PFSK-1 (cell line): ENCODE measurements around the gene ANXA2R.

ENCODE experiments used
- FOXP2 ChIP-seq: optimal IDR thresholded peaks from 2 replicates; pipeline ENCODE3; 2011; ENCODE audit warnings: borderline replicate concordance, control low read depth, inconsistent platforms; ENCODE audit not compliant: insufficient read depth; ENCODE audit errors: extremely low read length, extremely low read depth
- POLR2AphosphoS5 ChIP-seq: IDR thresholded peaks from 2 replicates; pipeline ENCODE4 v1.6.1; 2012; ENCODE audit warnings: low read depth, mild to moderate bottlenecking, control low read depth, low read length, moderate library complexity
- SIN3A ChIP-seq: IDR thresholded peaks from 2 replicates; pipeline ENCODE4 v1.6.1; 2012; ENCODE audit warnings: mild to moderate bottlenecking, low read length, moderate library complexity, borderline replicate concordance; ENCODE audit not compliant: insufficient read depth
- TAF1 ChIP-seq: IDR thresholded peaks from 2 replicates; pipeline ENCODE4 v1.6.1; 2012; ENCODE audit warnings: low read length, control low read depth, borderline replicate concordance; ENCODE audit not compliant: insufficient read depth
- TF ChIP-seq, protein P1 (sequence below), 2 experiments: IDR thresholded peaks; 2 replicates each; pipeline versions ENCODE4 v1.6.1 to v1.8.0; 2011 to 2012; ENCODE audit warnings: low read depth in 2 of 2, low read length in 2 of 2, control low read depth in 1 of 2, inconsistent platforms in 1 of 2, mild to moderate bottlenecking in 1 of 2, moderate library complexity in 1 of 2; ENCODE audit not compliant: insufficient read depth in 1 of 2

DNA sequence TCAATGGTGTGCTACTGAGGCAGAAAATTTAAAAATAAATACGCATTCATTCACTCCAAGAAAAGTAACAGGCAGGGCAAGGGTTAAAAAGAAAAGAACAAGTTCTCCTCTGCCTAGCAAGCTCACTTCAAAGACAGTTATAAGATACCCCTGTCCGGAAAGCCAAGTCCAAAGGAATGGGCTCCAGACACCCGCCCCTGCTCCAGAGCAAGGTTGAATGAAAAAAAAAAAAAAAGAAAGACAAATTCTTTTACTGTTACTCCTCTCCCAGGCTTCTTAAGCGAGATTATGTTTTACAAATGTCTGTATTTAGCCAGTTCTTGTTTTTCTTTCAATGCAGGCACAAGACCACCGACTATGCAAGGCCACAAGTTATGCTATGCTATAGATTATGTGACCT lies 9.1 kb upstream of the ANXA2R start:
- TF ChIP-seq POLR2AphosphoS5: no peak
- TF ChIP-seq FOXP2: no peak
- TF ChIP-seq TAF1: no peak
- TF ChIP-seq, protein P1, sequence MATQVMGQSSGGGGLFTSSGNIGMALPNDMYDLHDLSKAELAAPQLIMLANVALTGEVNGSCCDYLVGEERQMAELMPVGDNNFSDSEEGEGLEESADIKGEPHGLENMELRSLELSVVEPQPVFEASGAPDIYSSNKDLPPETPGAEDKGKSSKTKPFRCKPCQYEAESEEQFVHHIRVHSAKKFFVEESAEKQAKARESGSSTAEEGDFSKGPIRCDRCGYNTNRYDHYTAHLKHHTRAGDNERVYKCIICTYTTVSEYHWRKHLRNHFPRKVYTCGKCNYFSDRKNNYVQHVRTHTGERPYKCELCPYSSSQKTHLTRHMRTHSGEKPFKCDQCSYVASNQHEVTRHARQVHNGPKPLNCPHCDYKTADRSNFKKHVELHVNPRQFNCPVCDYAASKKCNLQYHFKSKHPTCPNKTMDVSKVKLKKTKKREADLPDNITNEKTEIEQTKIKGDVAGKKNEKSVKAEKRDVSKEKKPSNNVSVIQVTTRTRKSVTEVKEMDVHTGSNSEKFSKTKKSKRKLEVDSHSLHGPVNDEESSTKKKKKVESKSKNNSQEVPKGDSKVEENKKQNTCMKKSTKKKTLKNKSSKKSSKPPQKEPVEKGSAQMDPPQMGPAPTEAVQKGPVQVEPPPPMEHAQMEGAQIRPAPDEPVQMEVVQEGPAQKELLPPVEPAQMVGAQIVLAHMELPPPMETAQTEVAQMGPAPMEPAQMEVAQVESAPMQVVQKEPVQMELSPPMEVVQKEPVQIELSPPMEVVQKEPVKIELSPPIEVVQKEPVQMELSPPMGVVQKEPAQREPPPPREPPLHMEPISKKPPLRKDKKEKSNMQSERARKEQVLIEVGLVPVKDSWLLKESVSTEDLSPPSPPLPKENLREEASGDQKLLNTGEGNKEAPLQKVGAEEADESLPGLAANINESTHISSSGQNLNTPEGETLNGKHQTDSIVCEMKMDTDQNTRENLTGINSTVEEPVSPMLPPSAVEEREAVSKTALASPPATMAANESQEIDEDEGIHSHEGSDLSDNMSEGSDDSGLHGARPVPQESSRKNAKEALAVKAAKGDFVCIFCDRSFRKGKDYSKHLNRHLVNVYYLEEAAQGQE (IDR thresholded peaks at IDR 0.05; ENCODE audit: insufficient read depth in 1 of 2, low read depth in 2 of 2, low read length in 2 of 2): no peak
- TF ChIP-seq SIN3A: no peak
